GM19035 (cell line): Measurements from ENCODE around the gene ISCU.
"Not testable (repeated sequence)": the region's sequence is repeated elsewhere in the genome, so short reads cannot be mapped to it uniquely, and the experiment has no call there.

Experiments
- ATAC-seq: cut with Tn5 transposase; IDR thresholded peaks from one replicate; pipeline ENCODE4 v1.9.1; 2021; ENCODE audit not compliant: unreplicated experiment

ISCU gene

GRCh38 chr12:108542320-108542719 lies 20.1 kb upstream of the ISCU start:
- no peak for ATAC-seq

GRCh38 chr12:108543652-108544051 lies 18.7 kb upstream of the ISCU start:
- ATAC-seq: no peak

DNA sequence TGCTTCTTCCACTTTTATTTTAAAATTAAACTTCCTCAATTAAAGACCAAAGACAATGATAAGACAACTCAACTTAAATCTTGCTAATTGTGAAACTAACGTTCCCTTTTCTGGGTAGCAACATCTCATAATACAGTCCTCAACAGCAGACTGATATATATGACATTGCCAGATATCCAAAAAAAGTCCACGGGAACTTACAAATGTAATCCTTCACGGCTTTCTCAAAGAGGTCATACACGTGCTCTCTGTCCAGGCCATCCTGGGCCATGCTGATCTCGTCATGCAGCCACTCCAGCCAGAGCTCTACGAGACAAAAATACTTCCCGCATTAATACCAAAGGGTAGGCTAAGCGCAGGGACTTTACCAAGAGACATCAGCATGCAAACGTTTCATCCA lies 14.7 kb upstream of the ISCU start:
- no peak for ATAC-seq

GRCh38 chr12:108548954-108549521 lies 13.4 kb upstream of the ISCU start:
- no peak for ATAC-seq

GRCh38 chr12:108551535-108551934 lies 10.9 kb upstream of the ISCU start:
- no peak for ATAC-seq

DNA sequence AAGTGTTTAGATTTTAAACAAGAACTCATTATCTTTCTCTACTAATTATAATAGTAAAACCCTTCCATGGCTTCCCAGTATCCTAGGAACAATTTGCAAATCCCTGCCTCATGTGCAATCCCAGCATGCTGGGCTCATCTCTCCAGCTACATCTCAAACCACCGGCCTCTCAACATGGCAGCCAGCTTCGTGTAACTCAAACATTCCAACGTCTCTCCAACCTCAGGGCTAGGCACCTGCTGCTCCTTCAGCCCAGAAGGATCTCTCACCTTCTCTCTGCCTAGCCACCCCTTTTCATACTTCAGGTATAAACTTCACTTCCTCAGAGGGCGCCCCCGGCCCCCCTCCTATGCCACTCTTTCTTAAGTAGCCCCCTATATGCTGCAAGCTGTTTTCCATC lies 8.6 kb upstream of the ISCU start:
- ATAC-seq: no peak

GRCh38 chr12:108555383-108555782 lies 7.0 kb upstream of the ISCU start:
- ATAC-seq: not testable (repeated sequence)

DNA sequence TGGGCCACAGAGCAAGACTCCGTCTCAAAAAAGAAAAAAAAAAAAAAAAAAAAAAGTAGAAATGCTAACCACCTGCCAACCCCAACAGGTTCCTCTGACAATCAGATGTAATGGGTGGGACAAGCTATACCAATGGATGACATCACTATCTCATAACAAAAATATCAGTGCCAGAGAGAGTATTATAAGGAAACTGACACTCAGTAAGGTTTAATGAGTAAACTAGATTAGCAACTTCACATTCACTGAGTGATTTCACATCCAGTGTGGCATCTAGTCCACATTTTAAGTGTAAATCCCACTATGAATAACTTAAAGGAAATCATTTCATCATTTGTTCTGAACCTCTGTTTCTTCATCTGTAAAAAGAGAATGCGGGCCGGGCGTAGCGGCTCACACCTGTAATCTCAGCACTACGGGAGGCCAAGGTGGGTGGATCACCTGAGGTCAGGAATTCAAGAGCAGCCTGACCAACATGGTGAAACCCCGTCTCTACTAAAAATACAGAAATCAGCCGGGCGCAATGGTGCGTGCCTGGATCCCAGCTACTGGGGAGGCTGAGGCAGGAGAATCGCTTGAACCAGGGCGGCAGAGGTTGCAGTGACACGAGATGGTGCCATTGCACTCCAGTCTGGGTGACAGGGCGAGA lies 3.3 kb upstream of the ISCU start:
- ATAC-seq: no peak

- ATAC-seq: no peak
Measured at GRCh38 chr12:108559748-108560147, 2.6 kb upstream of the ISCU start.

GRCh38 chr12:108560321-108560721 lies 2.1 kb upstream of the ISCU start:
- ATAC-seq: no peak

GRCh38 chr12:108560752-108561719 lies 1.4 kb upstream of the ISCU start, which contains the start of gene SART3:
Gene SART3, minus strand, starts transcription at chr12:108561173. Its CDS starts 19 bp downstream, at chr12:108561154.
- peak; percentile 46 for ATAC-seq

DNA sequence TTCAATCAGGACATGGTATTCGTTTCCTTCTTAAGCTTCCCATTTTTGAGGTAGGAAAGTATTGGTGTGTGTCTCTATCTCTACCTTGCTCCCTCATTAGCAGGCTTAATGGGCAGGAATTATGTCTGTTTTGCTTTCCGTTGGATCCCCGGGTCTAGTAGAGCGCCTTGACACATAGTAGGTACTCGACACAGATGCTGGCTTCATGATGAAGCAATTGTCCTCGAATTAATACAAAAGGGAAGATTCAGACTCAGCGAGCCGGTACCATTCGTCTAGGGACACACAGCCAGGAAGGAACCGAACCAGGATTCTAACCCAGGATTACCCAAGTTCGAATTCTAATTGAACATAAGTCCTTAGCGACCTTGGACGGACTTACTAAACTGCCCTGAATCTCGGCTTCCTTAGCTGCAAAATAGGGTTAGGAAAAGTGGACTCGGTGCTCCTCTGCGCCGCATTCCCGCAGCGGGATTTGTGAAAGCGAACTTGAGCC lies 496 bp upstream of the ISCU start:
- no peak for ATAC-seq

GRCh38 chr12:108563136-108563803 lies 874 bp downstream of the ISCU start:
- ATAC-seq: peak; percentile 39

GRCh38 chr12:108563804-108564151 lies 1.4 kb downstream of the ISCU start:
- ATAC-seq: no peak

DNA sequence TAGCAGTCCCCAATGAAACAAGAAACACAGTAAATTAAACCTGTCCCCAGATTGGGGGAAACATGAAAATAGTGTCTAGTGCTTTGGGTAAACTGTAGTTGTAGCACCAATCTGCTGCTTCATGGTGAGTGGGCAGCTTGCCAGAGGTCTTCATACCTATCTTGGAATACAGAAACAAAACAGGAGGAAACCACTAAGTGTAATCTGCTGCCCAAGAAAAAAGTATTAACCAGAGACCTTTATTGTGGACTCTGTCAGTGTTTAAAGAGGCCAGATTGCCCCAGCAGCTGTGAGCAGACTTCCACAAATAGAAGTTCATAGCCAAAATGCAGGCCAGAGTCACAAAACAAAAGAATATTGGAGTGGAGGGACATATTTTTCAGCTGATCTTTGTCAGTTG lies 2.3 kb downstream of the ISCU start:
- ATAC-seq: no peak

GRCh38 chr12:108565146-108565545 lies 2.8 kb downstream of the ISCU start:
- ATAC-seq: no peak

GRCh38 chr12:108565976-108566375 lies 3.6 kb downstream of the ISCU start:
- no peak for ATAC-seq

GRCh38 chr12:108566452-108566851 lies 4.1 kb downstream of the ISCU start:
- ATAC-seq: no peak

GRCh38 chr12:108567406-108568337 lies 5.3 kb downstream of the ISCU start:
- no peak for ATAC-seq
